ENCODE data around the gene SLC9A3.

Gene SLC9A3

GRCh38 chr5:502325-503079, 21.7 kb downstream of the SLC9A3 start:
- DNase-seq = no peak

- DNase-seq = no peak
Observed at GRCh38 chr5:501831-502184, 22.4 kb downstream of the SLC9A3 start.

GRCh38 chr5:501105-501830, 23.0 kb downstream of the SLC9A3 start:
- DNase-seq = no peak

- no peak for DNase-seq
Observed at GRCh38 chr5:500491-500890, 23.8 kb downstream of the SLC9A3 start.

- DNase-seq = no peak
Observed at GRCh38 chr5:499233-500209, 24.7 kb downstream of the SLC9A3 start.

- no peak for DNase-seq
Observed at GRCh38 chr5:497871-498509, 26.3 kb downstream of the SLC9A3 start.

- DNase-seq = no peak
Observed at GRCh38 chr5:497090-497700, 27.1 kb downstream of the SLC9A3 start.

GRCh38 chr5:496028-496427, 28.2 kb downstream of the SLC9A3 start:
- DNase-seq = no peak

- DNase-seq = no peak
Observed at GRCh38 chr5:494667-495255, 29.5 kb downstream of the SLC9A3 start.

- DNase-seq = no peak
Observed at GRCh38 chr5:493758-494157, 30.5 kb downstream of the SLC9A3 start.

GRCh38 chr5:493119-493701, 31.0 kb downstream of the SLC9A3 start:
- DNase-seq = no peak

- no peak for DNase-seq
Observed at GRCh38 chr5:492314-492893, 31.8 kb downstream of the SLC9A3 start.

GRCh38 chr5:491856-492155, 32.4 kb downstream of the SLC9A3 start:
- DNase-seq = no peak

GRCh38 chr5:491119-491855, 33.0 kb downstream of the SLC9A3 start:
- no peak for DNase-seq

- DNase-seq = no peak
Observed at GRCh38 chr5:490116-491106, 33.8 kb downstream of the SLC9A3 start.

GRCh38 chr5:489689-490080, 34.6 kb downstream of the SLC9A3 start:
- no peak for DNase-seq

GRCh38 chr5:488744-489688, 35.2 kb downstream of the SLC9A3 start:
- DNase-seq = no peak

- no peak for DNase-seq
Observed at GRCh38 chr5:488241-488640, 36.0 kb downstream of the SLC9A3 start.

All from NCI-H748 treated with DMSO at 0.1 percent for 48 hours (cell line).